SK-MEL-5 (cell line): ENCODE data around the gene PRL. TPM values are rescaled to one million over a fixed set of nuclear protein-coding genes. Genes with fewer than 3 reads are reported as not detected.

Source experiments
- DNase-seq: peaks from one replicate; pipeline ENCODE4 v3.0.0-alpha.2; 2016; ENCODE audit warnings: low read depth, low spot score
- in situ Hi-C: cut with HindIII; loops from 2 replicates; pipeline ENCODE4 v1.10.0; 2016; ENCODE audit warnings: low sequenced_read_pairs, high pct_unique_total_duplicates, low pct_unique_long_range_greater_than_20kb
- polyA plus RNA-seq, 2 experiments: library from polyadenylated mRNA; depleted of rRNA; stranded (reverse); fragments of >200 nt; gene quantifications; 2 replicates each; pipeline ENCODE4 v1.2.3, GENCODE V29; 2015
- total RNA-seq: library from RNA; depleted of rRNA; stranded (reverse); fragments of >200 nt; shearing (Covaris generic); gene quantifications from 2 replicates; pipeline ENCODE4 v1.2.3, GENCODE V29; 2014; rRNA removed

The PRL gene
- not detected in 2 replicates for total RNA-seq
- not detected in 2 replicates for polyA plus RNA-seq (2015; cell fraction: cytosol; rRNA removed)
- polyA plus RNA-seq (2015; cell fraction: nucleus; rRNA removed) = 0.20 TPM in 1 of 2 replicates, not detected in the other

- in situ Hi-C loops = no loop called here
- DNase-seq = no peak
Measured at GRCh38 chr6:22296936-22297335, at the start of gene PRL. Gene PRL (minus strand): TSS chr6:22297036. CDS start chr6:22296982, 54 bp downstream.

DNA sequence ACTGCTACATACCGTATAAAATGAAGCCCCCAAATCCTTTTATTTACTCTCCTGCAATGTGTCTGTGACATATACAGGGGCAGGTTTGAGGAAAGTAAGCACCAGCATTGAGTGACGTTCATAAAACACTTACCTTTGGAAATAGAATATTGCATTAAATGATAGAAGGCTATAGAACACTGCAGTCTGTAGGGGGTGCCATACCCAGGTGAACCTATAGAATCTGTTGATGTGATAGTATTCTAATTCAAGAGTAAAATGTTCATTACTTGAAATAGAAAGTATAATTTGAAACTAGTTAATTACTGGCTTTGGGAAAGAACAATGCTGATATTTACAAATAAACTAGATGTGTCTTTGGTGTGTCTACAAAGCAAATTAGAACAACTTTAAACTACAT lies 47.0 kb upstream of the PRL start:
- in situ Hi-C loops = no loop called here
- DNase-seq = peak; percentile 49

- DNase-seq = no peak
- in situ Hi-C loops = no loop called here
Measured at GRCh38 chr6:22334778-22335177, 37.9 kb upstream of the PRL start.

GRCh38 chr6:22333802-22334201 lies 37.0 kb upstream of the PRL start:
- in situ Hi-C loops = no loop called here
- DNase-seq = no peak

- no peak for DNase-seq
- in situ Hi-C loops = no loop called here
Measured at GRCh38 chr6:22332711-22333110, 35.9 kb upstream of the PRL start.

DNA sequence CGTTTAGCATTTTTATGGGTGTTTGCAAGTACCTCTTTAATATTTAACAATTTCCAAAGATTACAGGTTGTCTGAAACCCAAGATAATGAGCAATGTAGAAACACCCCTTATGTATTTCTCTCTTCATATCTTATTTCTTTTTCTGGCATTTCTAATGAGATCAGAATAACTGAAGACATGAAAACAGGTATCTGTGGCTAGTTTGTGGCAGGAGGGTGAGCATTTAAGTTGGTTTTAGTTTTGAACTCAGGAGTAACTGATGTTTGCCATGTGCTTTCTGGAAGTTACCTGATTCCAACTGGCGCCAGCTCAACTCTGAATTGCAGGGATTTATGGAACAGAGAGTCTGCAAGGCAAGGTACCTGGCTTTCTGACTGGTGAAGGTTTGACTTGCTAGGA lies 35.4 kb upstream of the PRL start:
- DNase-seq = no peak
- in situ Hi-C loops = no loop called here

DNA sequence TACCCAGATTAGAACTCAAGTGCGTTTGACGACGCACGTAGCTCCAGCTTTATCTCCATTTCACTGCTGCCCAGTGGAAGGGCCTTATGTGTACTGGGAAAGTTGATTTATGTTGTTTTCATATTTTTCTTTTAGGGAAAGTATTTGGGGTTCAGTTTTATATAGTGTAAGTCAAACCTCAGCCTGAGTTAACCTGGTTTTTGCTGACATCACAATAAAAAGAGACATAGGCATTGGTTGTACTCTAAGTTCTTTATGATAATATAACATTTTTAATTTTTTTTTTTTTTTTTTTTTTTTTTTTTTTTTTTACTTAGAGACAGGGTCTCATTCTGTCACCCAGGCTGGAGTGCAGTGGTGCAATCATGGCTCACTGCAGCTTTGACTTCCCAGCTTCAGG lies 34.1 kb upstream of the PRL start:
- in situ Hi-C loops = no loop called here
- no peak for DNase-seq

GRCh38 chr6:22328474-22328873 lies 31.6 kb upstream of the PRL start:
- in situ Hi-C loops = no loop called here
- DNase-seq = no peak

GRCh38 chr6:22327881-22328280 lies 31.0 kb upstream of the PRL start:
- in situ Hi-C loops = no loop called here
- no peak for DNase-seq

DNA sequence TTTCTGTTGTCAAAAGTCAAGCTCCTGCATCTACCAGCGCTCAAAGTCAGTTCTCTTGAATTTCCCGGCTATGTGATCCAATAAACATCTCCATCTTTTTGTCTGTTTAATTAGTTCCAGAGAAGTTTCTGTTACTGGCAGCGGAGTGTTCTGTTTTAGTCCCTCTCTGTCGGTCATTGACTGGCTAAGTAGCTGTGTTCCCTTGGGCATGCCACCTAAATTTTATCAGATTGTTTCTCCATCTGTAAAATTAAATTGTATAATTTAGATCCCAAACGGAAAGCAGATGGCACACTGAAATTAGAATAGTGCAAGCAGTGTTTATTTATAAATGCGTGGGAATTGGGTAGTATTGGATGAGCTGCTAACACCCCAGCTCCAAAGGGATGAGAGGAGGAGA lies 29.7 kb upstream of the PRL start:
- no peak for DNase-seq
- in situ Hi-C loops = no loop called here

GRCh38 chr6:22325481-22325880 lies 28.6 kb upstream of the PRL start:
- no peak for DNase-seq
- in situ Hi-C loops = no loop called here

DNA sequence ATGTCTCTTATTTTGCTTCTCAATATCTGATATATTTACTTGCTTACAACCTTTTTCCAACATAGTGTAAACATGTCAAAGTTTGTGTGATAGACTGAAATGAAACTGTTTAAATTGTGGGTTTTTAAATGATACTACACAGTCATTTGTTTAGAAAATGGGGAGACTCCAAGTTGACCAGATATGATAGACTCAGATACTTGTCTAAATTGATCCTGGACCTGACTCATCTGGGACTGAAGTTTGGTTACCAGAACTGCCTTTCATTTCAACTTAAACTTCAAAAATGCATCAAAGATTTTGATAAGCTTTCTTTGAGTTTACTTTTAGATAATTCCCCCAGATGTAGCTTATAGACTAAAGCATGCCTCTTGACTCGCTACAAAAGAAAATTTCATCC lies 27.0 kb upstream of the PRL start:
- no peak for DNase-seq
- in situ Hi-C loops = no loop called here

GRCh38 chr6:22322103-22323030 lies 25.5 kb upstream of the PRL start:
- in situ Hi-C loops = no loop called here

DNA sequence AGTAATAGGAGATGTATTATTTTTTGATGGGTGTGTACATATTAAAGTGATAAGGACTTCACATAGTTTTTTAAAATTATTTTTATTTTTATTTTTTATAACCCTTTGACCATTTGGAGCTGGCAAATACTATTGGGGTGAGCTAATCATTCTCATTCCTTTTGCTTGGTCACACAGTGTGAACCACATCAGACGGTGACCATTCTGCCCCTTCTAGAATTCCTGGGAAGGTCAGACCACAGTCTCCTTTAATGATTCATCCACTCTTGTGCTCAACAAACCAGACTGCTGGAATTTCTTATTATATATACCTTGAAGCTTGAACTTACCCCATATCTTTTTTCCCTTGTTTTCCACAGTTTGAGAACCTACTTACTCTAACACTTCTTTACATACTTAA lies 23.9 kb upstream of the PRL start:
- in situ Hi-C loops = no loop called here
- DNase-seq = no peak

More at GRCh38 chr6:22322103-22323030, 25.5 kb upstream of the PRL start:
- no peak for DNase-seq

GRCh38 chr6:22318404-22318803 lies 21.6 kb upstream of the PRL start:
- no peak for DNase-seq
- in situ Hi-C loops = no loop called here

- DNase-seq = no peak
- in situ Hi-C loops = no loop called here
Measured at GRCh38 chr6:22313796-22314195, 17.0 kb upstream of the PRL start.

GRCh38 chr6:22308939-22309338 lies 12.1 kb upstream of the PRL start:
- DNase-seq = no peak
- in situ Hi-C loops = no loop called here

DNA sequence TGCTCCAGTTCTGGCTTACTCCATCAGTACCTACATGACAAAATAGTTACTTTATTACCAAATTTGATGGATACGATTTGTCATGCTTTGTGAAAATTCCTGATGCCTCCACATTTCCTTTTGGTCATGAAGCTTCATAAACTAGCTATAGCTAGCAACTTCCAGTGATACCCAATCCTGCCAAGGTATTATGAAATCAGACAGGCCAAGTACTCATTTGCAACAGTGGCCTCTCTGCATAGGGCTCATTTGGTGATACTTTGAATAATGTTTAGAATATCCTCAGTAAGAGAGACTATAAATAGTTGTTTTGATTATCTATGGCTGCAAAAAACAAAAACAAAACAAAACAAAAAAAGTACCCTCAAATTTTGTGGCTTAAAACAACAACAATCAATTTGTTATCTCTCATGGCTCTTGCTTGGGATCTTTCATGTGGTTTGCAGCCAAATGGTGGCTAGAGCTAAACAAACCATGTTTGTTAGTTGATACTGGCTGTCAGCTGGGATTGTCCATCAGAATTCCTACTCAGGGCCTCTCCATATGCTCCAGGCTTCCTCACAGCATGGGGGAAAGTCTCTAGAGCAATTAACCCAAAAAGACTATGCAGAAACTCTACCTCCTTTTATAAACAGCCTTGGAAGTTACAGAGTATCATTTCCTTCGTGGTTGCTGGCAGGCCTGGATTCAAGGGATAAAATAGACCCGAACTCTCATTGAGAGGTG lies 10.1 kb upstream of the PRL start:
- in situ Hi-C loops = no loop called here
- peak; percentile 22 for DNase-seq

DNA sequence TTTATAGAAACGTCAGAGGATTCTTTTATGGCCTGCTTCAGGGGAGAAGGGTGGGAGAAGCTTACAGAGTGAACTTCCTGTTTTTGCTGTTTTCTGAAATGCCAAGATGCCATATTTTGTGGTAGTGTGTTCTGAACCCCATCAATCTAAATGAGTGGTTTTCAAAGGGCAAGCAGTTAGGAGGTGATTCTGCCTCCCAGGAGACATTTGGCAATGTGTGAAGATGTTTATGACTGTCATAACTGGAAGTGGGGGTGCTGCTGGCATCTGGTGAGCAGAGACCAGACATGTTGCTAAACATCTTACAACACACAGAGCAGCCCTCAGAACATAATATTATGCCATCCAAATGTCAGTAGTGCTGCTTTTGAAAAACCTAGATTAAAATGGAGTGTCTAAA lies 6.0 kb upstream of the PRL start:
- in situ Hi-C loops = no loop called here
- no peak for DNase-seq
